Measurements from ENCODE around the gene UVSSA.
"Not testable (repeated sequence)": the region's sequence is repeated elsewhere in the genome, so short reads cannot be mapped to it uniquely, and the experiment has no call there.

Gene UVSSA

DNA sequence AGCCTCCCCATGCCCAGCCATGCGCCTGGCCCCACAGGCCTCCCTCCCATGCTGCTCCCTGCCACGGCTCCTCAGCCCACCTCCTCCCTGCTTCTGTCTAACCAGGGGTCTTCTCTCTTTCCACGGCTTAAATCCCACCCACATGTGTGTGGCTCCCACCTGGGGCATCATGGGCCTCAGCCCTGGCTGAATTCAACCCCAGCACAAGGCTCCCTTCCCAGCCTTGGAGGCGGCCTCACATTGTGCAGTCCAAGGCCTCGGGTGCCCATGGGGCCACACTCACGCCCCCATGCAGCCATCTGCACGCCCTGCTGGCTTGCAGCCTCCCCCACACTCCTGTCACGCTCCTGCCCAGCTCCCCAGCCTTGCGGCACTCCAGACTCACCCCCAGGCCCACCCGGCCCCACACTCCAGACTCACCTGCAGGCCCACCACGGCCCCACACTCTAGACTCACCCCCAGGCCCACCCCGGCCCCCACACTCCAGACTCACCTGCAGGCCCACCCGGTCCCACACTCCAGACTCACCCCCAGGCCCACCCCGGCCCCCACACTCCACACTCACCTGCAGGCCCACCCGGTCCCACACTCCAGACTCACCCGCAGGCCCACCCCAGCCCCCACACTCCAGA is 30.4 kb upstream of the UVSSA start:
- no peak for DNase-seq

DNA sequence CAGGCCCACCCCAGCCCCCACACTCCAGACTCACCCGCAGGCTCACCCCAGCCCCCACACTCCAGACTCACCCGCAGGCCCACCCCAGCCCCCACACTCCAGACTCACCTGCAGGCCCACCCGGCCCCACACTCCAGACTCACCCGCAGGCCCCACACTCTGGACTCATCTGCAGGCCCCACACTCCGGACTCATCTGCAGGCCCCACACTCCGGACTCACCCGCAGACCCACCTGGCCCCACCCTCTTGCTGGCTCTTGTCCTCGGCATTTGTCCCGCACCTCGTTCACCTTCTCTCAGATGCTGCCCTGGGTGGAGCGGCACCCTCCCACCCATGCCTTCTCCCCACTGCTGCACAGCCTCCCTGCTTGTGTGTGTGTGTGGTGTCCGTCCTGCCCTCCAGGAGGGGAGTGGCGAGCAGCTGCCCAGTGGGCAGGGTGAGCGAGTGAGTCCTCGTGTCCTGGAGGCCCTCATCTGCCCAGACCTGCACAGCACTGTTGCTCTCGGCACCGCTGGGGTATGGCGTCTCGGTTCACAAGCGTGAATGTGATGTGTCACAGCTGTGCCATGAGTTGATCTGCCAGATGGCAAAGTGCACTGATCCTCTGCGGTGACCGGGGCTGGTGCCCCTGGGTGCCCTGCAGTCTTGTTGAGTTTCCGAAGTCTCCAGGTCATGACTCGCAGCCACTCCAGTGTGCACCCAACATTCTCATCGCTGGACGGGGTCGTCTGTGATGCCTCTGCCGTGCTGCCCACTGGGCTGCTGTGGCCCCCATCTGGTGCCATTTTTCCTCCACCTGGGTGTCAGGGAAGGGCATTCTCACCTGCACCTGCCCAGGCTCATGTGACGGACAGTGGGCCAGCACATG is 29.6 kb upstream of the UVSSA start:
- no peak for DNase-seq

DNA sequence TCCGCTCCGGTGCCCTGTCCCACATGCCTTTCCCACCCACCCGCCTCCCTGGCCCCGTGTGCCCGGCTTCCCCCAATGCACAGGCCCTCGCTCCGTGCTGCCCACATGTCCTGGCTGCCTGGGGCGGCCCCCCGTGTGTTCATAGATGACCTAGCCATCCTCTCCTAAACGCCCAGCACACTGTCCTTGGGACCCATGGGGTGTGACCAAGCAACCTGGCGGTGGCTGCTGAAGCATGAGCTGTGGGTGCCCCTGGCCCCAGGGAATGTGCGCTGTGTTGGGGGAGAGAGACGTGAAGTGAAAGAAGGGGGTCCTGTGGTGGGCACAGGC is 29.0 kb upstream of the UVSSA start:
- DNase-seq, result no peak

DNA sequence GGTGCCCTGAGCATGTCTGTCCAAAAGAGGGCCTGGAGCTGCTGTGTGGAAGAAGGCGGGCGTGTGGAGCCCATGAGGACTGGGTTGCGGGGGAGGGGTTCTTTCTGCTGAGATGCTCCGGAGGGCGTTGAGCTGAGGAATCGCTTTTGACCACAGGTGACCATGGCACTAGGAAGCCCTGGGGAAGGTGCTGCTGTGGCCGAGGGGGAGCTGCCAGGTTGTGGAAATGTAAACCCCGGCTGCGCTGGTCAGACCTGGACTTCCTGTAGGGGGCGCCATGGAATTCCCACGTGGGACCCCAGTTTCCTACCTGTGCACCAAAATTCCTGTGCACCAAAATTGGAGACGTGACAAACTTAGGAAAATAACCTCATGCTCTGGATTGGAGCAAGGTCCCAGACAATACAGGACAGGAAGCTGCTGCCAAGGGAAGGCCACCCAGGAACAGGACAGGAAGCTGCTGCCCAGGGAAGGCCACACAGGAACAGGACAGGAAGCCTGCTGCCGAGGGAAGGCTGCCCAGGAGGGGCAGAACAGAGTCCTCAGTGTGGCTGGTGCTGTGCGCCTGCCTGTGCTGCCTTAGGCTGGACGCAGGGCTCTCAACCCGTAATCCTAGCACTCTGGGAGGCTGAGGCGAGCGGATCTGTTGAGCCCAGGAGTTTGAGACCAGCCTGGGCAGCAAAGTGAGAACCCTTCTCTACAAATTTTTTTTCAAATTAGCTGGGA is 28.4 kb upstream of the UVSSA start:
- DNase-seq, result peak; percentile 31 to 44

DNA sequence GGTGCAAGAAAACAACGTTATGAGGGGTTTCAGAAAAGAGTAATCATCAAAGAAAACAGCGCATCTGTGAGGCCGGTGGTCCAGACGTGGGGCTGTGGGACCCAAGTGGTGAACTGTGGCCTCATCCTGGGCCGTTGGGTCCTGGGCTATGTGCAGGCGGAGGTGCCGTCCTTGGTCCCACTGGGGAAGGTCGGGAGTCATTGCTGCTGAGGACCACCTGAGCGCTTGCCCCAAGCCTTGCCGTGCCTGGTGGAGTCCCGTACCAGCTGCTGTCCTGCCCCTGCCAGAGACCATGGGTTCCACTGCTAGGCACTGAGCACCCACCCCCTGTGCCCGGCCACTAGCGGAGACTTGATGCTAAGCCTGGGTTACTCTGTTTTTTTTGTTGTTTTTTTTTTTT is 25.5 kb upstream of the UVSSA start:
- no peak for DNase-seq

DNA sequence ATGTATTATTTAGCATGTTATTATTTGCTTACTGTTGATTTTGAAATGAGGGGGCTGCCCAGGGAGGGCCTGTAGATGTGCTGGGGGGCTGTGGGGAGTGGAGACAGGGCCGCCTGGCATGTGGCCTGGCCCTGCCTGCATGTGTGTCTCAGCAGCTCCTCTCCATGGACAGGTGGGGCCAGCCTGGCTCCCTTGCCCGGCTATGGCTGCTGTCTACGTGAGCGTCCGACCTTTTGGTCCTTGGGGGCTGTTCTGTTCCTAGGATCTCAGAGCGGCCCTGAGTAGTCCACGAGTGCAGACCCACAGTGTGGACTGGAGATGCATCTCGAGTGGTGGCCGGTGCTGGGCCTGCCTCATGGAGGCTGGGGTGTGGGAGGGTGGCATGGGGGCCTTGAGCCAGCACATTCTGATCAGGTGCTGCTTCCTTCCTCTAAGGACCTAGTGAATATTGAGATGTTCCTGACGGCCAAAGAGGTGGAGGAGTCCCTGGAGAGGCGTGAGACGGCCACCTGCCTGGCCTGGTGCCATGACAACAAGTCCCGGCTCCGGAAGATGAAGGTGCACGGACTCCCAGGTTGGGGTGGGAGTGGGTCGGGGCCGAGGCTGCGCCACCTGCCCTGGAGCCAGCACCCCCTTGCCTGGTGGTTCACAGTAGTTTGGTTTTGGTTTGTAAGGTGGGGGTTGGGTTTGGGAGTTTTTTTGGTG is 24.9 kb upstream of the UVSSA start:
- DNase-seq, result no peak

DNA sequence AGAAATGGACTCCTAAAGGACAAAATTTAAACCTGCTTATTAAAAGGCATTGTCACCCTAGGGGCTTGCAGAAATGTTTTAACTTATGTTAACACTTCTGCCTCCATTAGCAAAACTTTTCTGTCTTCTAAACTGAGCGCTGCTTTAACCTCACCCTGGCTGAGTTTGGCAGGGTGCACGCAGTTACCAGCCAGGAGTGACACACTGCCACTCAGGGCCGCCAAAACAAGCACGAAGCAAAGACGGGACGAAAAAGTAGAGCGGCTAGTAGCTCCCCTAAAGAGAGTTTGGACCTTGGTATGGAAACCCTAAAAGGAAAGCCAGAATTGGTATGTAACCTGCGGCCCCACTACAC is 23.8 kb upstream of the UVSSA start:
- DNase-seq, result no peak

DNA sequence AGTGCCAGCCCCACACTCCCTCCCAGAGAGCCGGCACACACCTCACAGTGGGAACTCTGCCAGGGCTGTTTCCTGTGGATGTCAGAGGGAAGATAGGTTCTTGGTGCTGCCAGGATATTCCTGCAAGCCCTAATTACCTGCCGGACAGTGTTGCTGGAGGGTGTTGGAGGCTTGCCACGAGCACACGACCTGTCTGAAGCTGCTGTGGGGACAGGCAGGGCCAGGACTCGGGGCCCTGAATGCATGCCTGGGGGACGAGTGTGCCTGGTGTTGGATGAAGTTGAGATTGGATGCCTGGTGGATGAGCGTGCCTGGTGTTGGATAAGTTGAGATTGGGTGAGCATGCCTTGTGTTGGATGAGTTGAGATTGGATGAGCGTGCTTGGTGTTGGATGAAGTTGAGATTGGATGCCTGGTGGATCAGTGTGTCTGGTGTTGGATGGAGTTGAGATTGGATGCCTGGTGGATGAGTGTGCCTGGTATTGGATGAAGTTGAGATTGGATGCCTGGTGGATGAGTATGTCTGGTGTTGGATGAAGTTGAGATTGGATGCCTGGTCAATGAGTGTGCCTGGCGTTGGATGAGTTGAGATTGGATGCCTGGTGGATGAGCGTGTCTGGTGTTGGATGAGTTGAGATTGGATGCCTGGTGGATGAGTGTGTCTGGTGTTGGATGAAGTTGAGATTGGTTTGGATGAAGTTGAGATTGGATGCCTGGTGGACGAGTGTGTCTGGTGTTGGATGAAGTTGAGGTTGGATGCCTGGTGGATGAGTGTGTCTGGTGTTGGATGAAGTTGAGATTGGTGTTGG is 23.2 kb upstream of the UVSSA start:
- DNase-seq, result no peak

DNA sequence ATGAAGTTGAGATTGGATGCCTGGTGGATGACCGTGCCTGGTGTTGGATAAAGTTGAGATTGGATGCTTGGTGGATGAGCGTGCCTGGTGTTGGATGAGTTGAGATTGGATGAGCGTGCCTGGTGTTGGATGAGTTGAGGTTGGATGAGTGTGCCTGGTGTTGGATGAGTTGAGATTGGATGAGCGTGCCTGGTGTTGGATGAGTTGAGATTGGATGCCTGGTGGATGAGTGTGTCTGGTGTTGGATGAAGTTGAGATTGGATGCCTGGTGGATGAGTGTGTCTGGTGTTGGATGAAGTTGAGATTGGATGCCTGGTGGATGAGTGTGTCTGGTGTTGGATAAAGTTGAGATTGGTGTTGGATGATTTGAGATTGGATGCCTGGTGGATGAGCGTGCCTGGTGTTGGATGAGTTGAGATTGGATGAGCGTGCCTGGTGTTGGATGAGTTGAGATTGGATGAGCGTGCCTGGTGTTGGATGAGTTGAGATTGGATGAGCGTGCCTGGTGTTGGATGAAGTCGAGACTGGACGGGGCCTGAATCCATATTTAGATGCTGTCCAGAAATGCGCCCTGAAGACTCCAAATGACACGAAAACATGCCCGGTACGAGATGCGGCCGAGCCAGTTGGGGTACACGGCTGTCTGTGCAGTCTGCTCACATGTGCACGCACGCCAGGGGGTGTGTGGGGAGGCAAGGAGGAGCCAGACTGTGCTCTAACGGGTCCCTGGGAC is 22.4 kb upstream of the UVSSA start:
- not testable (repeated sequence) for DNase-seq

DNA sequence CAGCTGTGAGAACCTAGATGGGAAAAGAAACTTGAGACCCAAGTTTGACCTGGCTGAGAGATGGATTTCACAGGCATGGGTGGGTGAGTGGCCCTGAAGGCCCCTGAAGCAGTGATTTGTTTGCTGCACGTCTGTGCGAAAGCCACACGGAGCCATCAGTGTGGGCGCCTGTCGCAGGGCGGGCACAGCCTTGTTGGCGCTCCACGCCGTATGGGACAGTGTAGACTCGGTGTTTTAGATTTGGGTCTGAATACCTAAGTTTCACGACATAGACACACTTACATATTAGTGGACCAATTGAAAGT is 21.9 kb upstream of the UVSSA start:
- DNase-seq, result no peak

DNA sequence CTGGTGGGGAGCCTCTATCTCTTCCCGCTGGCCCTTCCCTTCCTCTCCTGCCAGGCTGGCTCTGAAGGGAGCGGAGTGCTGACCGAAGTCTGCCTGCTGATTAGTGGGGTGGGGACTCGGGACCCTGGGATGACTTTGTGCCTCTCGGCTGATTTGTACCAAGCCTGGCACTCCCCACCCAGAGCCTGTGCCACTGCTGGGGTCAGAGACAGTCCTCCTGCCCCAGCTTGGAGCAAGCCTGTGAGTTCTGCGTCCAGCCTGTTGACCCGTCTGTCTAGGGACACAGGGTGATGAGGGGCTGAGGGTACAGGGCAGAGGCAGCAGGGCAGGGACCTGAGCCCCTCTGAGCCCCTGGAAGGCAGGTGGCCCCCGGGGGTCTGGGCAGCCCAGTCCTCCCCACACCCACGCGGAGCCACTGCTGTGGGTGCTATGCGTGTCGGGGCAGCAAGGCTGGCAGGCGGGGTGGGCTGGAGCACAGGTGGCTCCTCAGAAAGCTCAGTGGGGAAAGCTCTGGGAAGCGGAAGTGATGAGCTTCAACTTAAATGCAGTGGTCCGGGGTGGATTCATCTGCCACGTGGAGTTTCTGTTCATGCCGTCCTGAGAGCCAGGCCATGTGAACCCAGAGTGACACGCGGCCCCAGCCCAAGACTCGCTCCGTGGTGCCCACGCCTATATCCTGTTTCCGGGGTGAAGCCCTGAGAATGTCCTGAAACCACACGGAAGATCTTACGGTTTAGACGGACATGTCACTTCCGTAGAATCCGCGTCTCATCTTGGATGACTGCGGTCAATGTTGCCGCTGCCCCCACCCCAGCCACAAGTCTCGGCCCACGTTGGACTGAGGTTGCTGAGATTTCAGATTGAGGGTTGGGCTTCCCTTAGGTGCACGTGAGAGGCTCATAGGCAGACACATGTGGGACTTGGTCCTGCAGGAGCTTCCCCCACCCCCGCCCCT is 21.1 kb upstream of the UVSSA start:
- no peak for DNase-seq

DNA sequence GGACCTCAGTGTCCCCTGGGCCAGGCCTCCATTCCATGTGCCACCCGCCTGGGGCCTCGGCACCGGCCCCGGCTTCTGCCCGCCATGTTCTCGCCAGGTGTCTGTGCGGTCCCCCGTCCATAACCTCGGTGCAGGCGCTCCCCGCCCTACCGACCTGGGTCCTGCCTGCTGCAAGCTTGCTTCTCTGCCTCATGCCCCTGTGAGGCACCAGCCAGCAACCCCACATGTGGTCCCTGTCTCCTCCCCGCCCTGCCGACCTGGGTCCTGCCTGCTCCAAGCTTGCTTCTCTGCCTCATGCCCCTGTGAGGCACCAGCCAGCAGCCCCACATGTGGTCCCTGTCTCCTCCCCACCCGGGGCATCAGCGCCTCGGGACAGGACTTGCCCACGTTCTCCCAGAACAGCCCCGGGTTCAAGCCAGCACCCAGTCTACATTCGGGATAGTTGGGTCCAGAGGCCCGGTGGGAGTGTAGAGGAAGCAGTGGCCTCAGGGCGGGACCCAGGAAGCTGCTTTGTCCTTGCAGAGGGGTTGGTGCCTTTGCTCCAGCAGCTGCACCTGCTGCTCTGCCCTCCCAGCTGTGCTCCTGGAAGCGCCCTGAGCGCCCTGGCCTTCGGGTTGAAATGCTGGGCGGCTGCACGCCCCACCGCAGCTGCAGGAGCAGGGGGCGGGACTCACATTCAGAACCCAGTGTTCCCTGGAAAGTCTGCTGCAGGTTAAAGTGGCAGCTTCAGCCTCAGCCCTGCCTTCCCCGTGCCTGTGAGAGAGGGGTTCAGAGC is 20.1 kb upstream of the UVSSA start:
- no peak for DNase-seq

DNA sequence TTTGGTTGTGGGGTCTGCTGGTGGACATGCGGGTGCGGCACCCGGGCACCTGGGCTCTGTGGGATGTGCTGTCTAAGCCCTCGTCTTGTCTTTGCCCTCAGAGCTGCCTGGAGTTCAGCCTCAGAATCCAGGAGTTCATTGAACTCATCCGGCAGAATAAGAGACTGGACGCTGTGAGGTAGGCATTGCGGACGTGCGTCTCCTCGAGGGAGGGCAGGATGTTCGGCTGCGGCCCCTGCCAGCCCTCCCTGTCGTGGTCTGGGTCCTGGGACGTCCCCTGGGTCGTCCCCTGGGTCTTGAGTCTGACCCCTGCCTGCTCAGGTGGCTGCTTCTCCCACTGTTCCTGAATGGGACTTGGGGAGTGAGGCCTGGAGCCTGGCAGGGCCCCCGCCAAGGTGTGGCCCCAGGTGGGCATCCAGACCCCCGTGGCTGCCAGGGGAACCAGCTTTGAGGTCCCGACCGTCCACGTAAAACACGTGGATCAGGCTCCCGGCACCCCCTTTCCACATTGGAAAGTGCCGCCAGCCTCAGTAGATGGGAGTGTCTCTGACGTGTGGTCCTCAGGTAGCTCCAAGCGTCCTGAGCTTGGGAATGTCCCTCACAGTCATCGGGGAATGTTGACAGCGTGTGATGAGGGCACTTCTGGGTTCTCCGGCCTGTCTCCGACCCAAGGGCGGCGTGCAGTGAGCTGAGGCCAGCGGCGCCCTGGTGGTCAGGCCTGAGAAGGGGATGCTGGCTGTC is 19.3 kb upstream of the UVSSA start:
- DNase-seq, result no peak

DNA sequence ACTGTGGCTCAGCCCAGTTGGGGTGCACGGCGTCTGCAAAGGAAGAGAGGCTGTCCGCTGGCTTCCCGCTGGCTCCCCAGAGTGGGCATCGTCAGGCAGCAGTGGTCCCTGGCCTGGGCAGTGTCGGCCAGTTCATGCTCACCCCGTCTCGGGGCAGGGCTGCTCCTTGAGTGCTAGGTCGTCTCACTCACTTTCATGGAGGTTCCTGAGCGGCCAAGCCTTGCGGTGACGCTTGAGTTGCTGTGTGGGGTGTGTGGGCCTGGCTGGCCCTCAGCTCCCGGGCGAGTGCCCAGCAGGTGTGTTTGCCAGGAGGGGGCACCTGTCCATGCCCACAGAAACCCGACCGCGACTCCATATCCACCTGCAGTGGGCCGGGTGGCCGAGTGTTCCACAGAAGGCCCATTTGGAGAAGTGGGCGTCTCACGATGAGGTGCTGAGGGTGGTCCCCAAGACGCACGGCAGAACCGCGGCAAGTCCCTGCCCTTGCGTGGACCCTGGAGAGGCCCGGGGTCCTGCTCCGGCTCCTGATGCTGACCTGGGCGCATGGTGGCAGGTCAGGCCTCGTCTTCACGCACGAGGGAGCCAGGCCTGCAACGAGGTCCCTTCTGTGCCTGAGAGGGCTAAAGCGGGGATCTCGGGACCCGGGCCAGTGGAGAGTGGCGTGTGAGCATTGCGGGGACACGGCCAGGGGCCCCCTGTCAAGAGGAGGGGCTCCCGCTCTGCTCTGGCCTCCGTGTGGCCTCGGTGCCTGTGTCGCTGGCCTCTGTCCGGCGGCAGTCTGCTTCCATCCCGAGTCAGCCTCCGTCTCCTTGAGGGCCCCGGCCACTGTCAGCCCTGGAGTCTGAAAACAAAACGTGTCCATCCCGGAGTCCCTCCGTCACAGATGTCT is 18.5 kb upstream of the UVSSA start:
- DNase-seq, result no peak

DNA sequence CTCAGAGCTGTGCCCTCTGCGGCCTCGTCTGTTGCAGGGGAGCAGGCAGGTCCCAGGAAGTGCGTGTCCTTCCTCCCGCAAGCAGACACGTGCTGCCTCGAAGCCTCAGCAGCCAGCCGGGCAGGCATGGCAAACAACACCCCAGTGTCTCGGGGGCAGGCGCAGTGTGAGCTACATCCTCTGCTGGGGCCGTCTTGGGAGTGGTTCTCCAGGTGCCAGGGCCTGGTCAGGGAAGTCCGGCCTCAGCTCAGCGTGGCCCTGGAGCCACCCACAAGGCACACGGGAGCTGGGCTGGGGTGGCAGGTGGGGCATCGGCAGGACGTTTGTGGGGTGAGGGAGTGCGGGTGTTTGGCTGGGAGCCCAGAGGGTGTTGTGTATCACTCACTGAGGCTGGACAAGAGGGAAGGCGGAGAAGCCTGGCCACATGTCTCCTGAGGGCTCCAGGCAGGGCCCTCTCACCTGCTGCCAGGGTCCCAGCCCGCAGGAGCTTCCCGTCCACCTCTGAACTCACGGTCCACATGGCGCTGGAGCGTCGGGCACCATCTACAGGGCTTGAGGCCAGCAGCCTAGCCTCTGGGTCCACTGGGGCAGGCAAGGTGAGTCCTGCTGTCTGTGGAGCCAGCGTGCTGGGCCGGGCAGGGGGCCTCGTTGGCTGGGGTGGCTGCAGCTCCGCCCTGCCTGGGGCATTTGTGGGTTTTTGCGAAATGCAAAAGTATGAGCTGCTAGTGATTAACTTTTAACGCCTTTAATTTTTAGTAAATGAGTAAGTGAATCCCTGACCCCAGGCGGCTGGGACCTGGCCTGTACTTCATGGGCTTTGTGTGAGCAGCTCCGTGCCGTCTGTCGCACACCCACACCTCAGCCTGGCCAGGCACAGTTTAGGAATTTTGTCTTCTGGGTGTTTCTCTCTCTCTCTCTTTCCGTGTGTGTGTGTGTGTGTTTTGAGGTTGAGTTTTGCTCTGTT is 17.3 kb upstream of the UVSSA start:
- DNase-seq, result no peak

DNA sequence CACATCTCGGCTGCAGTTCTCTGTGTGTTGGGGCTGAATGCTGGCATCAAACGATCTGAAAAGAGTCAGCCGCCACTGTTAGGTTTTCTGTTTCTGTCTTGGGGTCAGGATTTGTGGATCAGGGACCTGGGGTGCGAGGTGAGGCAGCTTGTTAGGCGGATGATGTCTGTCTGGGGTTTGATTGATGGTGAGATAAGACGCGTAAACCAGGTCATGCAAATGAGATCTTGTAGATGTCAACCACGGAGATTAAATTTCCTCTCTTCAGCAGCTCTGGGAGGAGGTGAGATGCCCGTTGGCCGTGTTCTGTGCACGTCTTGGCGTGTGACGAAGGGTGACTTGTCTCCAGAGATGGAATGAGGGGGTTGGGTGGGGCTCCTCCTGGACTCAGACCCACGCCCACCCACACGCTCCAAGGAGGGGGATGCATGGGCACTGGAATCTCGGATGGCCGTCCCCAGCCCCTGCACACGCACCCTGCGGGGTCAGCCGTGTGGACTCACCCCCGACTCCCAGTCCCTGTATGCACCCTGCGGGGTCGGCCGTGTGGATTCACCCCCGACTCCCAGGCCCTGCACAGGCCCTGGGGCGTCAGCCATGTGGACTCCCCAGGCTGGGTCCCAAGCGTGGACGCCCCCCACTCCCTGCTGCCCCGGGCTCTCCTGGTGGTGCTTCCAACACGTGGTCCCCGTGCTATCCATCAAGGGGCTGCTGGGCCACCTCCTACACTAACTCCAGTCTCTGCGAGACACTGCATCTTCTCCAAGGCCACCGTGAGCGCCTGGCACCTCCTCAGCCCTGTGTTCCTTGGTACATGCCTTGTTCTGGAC is 16.0 kb upstream of the UVSSA start:
- peak; percentile 55 to 69 for DNase-seq

Data from activated CD4-positive, alpha-beta T cell treated with anti-CD3 and anti-CD28 coated beads, Interleukin-2, amount 50 U/mL, for 48 hours (primary cell).